Esophagus muscularis mucosa (tissue), 4 donors: ENCODE measurements around the gene NRG4. TPM values are rescaled to one million over a fixed set of nuclear protein-coding genes. Genes with fewer than 3 reads are reported as not detected.
A peak's percentile ranks its signal among the peaks of the same experiment; 100 is the strongest.
"Not testable (repeated sequence)": the region's sequence is repeated elsewhere in the genome, so short reads cannot be mapped to it uniquely, and the experiment has no call there.

ENCODE experiments used
- DNase-seq: peaks from one replicate; pipeline ENCODE4 v3.0.0-alpha.2; 2017; ENCODE audit errors: extremely low spot score
- H3K27ac ChIP-seq, 4 donors: fragments of 200-600 bp; sonication (generic); replicated peaks in 1 of 4; 1 replicate in 3 of 4; 2 replicates in 1 of 4; pipeline ENCODE4 v1.5.1; 2016 to 2019; ENCODE audit warnings: mild to moderate bottlenecking in 1 of 4
- H3K27me3 ChIP-seq, 4 donors: fragments of 200-600 bp; sonication (generic); one replicate each; pipeline versions ENCODE4 v1.5.1 to v1.6.0; 2016 to 2019
- H3K36me3 ChIP-seq, 4 donors: fragments of 200-600 bp; sonication (generic); one replicate each; pipeline ENCODE4 v1.5.1; 2016 to 2019
- H3K4me1 ChIP-seq, 4 donors: fragments of 200-600 bp; sonication (generic); one replicate each; pipeline ENCODE4 v1.5.1; 2016 to 2019
- H3K4me3 ChIP-seq, 4 donors: fragments of 200-600 bp; sonication (generic); 1 replicate in 2 of 4; 2 replicates in 2 of 4; pipeline ENCODE4 v1.5.1; 2016 to 2019; ENCODE audit warnings: mild to moderate bottlenecking in 4 of 4, moderate library complexity in 1 of 4
- H3K9me3 ChIP-seq, 4 donors: fragments of 200-600 bp; sonication (generic); 1 replicate in 3 of 4; 2 replicates in 1 of 4; pipeline ENCODE4 v1.5.1; 2016 to 2019
- EP300 ChIP-seq: sonication (generic); formaldehyde crosslinking; IDR thresholded peaks from one replicate; pipeline ENCODE4 v1.6.1; 2017; ENCODE audit warnings: antibody characterized with exemption
- POLR2A ChIP-seq: fragments of 450-650 bp; IDR thresholded peaks from one replicate; pipeline ENCODE4 v1.6.1; 2017; ENCODE audit warnings: antibody characterized with exemption, moderate library complexity, mild to moderate bottlenecking, low read depth
- POLR2AphosphoS5 ChIP-seq, 2 donors: sonication (generic); formaldehyde crosslinking; IDR thresholded peaks; one replicate each; pipeline ENCODE4 v1.6.1; 2017; ENCODE audit warnings: antibody characterized with exemption in 2 of 2
- WGBS: methylation state at CpG from one replicate; pipeline ENCODE4 v1.1.5; 2018; 5-methylcytosine and 5-hydroxymethylcytosine counted together
- intact Hi-C: fragments of 100-400 bp; cut with DNase I; formaldehyde crosslinking; loops from one replicate; pipeline ENCODE4 v1.15.1; 2023
- total RNA-seq, 4 donors: library from RNA; depleted of rRNA; stranded (reverse); fragments of >200 nt; gene quantifications; one replicate each; pipeline versions ENCODE4 v1.1.0 to v1.2.1, GENCODE V29; 2016
- TF ChIP-seq, protein P1 (sequence below), 3 experiments: fragments of 200-600 bp in 2 of 3; fragments of 450-650 bp in 1 of 3; sonication (generic) in 2 of 3; IDR thresholded peaks; one replicate each; pipeline ENCODE4 v1.5.1; 2017 to 2019; ENCODE audit warnings: antibody characterized with exemption in 3 of 3, mild to moderate bottlenecking in 2 of 3, moderate library complexity in 1 of 3

Gene NRG4
- total RNA-seq, 4 donors from 2014 or later, result not detected

DNA sequence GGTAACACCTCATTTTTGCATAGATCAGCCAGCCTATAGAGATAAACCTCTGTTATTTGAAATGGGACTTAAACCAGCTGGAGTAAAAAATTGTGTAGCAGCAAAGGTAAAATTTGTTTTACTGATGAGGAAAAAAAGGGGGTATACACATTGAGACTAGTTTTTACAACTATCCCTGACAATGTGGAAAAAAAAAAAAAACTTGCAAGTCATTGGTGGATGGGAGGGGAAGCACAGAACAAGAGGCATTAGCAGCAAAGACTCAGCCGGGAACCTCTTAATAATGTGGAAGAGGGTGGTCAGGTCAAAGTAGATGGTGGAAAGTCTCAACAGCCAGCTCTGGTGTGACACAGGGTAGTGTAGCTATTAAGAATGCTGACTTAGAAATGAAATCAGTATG, 94.1 kb downstream of the NRG4 start:
- peaks cover 9 to 13% (median 11%) of the 10 kb centered on the region in 4 donors for H3K4me1 ChIP-seq
- no peak overlapping the region for H3K4me3 ChIP-seq
- no peaks in the 10 kb centered on the region for H3K9me3 ChIP-seq
- peaks cover 0 to 57% (median 30%) of the 10 kb centered on the region in 4 donors for H3K36me3 ChIP-seq
- intact Hi-C loops, result no loop called here
- no peak for TF ChIP-seq POLR2A
- TF ChIP-seq, protein P1, sequence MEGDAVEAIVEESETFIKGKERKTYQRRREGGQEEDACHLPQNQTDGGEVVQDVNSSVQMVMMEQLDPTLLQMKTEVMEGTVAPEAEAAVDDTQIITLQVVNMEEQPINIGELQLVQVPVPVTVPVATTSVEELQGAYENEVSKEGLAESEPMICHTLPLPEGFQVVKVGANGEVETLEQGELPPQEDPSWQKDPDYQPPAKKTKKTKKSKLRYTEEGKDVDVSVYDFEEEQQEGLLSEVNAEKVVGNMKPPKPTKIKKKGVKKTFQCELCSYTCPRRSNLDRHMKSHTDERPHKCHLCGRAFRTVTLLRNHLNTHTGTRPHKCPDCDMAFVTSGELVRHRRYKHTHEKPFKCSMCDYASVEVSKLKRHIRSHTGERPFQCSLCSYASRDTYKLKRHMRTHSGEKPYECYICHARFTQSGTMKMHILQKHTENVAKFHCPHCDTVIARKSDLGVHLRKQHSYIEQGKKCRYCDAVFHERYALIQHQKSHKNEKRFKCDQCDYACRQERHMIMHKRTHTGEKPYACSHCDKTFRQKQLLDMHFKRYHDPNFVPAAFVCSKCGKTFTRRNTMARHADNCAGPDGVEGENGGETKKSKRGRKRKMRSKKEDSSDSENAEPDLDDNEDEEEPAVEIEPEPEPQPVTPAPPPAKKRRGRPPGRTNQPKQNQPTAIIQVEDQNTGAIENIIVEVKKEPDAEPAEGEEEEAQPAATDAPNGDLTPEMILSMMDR (IDR thresholded peaks at IDR 0.05), result no peak
- TF ChIP-seq POLR2AphosphoS5 (IDR thresholded peaks at IDR 0.05), result no peak
- no peak for TF ChIP-seq EP300
- no peak overlapping the region for H3K27ac ChIP-seq
- DNase-seq, result no peak
- H3K27me3 ChIP-seq, result no peaks in the 10 kb centered on the region
- WGBS, result 94% methylated on average over 1 of the region's 1 CpG

DNA sequence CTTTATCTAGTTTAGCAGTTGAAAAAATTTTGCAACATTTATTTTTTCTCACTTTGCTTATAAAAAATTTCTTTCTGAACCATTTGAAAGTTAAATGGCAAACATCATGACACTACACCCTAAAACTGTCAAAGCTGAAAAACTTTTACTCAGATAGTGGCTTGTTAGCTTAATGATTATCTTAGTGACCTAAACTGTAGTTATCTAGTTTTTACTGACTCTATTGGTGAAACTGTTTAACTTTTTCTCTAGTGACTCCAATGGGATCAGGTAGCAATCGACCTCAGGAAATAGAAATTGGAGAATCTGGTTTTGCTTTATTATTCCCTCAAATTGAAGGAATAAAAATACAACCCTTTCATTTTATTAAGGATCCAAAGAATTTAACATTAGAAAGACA, 95.2 kb downstream of the NRG4 start:
- H3K9me3 ChIP-seq, result no peaks in the 10 kb centered on the region
- TF ChIP-seq EP300, result no peak
- TF ChIP-seq POLR2AphosphoS5 (IDR thresholded peaks at IDR 0.05), result no peak
- peaks cover 0 to 2% (median 1%) of the 10 kb centered on the region in 4 donors for H3K4me1 ChIP-seq
- no peak for DNase-seq
- no peak overlapping the region for H3K4me3 ChIP-seq
- intact Hi-C loops, result no loop called here
- 88% methylated on average over 1 of the region's 1 CpG for WGBS
- peaks cover 0 to 59% (median 32%) of the 10 kb centered on the region in 4 donors for H3K36me3 ChIP-seq
- H3K27me3 ChIP-seq, result no peaks in the 10 kb centered on the region
- H3K27ac ChIP-seq, result no peak overlapping the region

DNA sequence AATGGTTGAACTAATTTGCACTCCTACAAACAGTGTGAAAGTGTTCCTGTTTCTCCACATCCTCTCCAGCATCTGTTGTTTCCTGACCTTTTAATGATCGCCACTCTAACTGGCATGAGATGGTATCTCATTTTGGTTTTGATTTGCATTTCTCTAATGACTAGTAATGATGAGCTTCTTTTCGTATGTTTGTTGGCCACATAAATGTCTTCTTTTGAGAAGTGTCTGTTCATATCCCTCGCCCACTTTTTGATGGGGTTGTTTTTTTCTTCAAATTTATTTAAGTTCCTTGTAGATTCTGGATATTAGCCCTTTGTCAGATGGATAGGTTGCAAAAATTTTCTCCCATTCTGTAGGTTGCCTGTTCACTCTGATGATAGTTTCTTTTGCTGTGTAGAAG, 101.9 kb downstream of the NRG4 start:
- intact Hi-C loops, DNase-seq, H3K27ac ChIP-seq, H3K4me3 ChIP-seq, H3K27me3 ChIP-seq, H3K9me3 ChIP-seq: not testable (repeated sequence)
- Histone ChIP-seq H3K36me3 (peaks cover 0 to 48% (median 28%) of the 10 kb centered on the region in 4 donors), H3K4me1 (peaks cover 3 to 11% (median 7%) of the 10 kb centered on the region in 4 donors)
- WGBS, result 99% methylated on average over 3 of the region's 3 CpGs

DNA sequence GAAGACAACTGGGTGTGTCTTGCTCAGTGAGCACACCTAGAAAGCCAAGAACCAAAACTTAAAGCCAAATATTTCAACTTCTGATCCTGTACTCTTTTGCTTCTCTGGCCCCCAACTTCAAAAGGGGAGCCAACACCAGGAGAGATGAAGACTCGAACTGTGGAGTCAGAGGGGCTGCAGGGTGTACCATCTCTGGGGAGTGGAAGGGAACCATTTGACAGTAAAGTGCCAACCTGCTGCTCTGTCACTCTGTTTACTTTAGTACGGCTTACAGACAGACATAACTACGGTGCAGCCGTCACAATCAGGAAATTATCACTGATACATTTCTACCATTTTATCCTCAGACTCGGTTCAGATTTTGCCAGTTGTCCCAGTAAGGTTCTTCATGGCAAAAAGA, 107.0 kb downstream of the NRG4 start:
- intact Hi-C loops, result no loop called here
- Histone ChIP-seq H3K4me1 (peaks cover 6 to 35% (median 28%) of the 10 kb centered on the region in 4 donors), H3K36me3 (peaks cover 0 to 32% (median 12%) of the 10 kb centered on the region in 4 donors), H3K4me3 (no peak overlapping the region), H3K9me3 (no peaks in the 10 kb centered on the region), H3K27me3 (no peaks in the 10 kb centered on the region), H3K27ac (no peak overlapping the region)
- 79% methylated on average over 5 of the region's 5 CpGs for WGBS
- TF ChIP-seq POLR2AphosphoS5 (IDR thresholded peaks at IDR 0.05) (no peak), EP300 (no peak)
- no peak for DNase-seq

DNA sequence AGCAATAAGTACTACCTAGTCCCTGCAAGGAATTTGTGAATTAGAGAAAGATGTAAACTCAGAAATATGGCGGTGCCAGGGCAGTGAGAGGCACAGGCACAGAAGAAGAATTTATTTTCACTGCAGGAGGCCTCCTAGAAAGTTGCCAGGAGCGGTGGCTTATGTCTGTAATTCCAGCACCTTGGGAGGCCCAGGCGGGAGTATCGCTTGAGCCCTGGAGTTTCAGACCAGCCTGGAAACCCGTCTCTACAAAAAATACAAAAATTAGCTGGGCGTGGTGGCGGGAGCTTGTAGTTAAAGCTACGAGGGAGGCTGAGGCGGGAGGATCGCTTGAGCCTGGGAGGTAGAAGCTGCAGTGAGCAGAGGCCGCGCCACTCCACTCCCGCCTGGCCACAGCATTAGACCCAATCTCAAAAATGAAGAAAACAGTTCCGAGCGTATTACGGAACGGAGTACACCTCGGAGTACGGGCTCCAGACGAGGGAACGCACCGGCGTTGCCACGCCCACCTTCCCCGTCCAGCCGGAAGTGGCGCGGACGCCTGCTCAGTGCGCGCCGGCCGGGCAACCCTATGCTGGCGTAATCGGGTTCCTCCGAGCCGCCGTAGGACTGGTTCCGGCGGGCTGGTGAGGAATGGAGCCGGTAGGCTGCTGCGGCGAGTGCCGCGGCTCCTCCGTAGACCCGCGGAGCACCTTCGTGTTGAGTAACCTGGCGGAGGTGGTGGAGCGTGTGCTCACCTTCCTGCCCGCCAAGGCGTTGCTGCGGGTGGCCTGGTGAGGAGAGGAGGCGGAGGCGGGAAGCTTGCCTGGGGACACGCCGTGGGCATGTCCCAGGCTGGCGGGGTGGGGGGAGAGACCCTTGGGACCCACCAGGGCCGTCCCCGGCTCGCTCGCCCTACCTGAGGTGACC, 108.6 kb downstream of the NRG4 start, which contains the start of gene FBXO22:
Gene FBXO22 (plus strand): TSS at position 548 of the 909 bp plus-strand sequence. CDS start 86 bp downstream, at position 634.
- peak; percentile 95 for DNase-seq
- Histone ChIP-seq H3K4me3 (peak within 1 kb of the TSS; percentile 79 to 97 (median 90)), H3K27me3 (no peaks in the 10 kb centered on the region), H3K4me1 (peaks cover under 1 to 35% (median 28%) of the 10 kb centered on the region in 4 donors), H3K9me3 (no peaks in the 10 kb centered on the region), H3K27ac (peak within 1 kb of the TSS; percentile 81 to 87 (median 84)), H3K36me3 (peaks cover 0 to 33% (median 10%) of the 10 kb centered on the region in 4 donors)
- peak; percentile 44 for TF ChIP-seq POLR2A
- TF ChIP-seq POLR2AphosphoS5 (IDR thresholded peaks at IDR 0.05), result peak; percentile 93 to 95
- TF ChIP-seq, protein P1 (IDR thresholded peaks at IDR 0.05), result no peak
- 5% methylated on average over 18 of the region's 63 CpGs for WGBS
- intact Hi-C loops, result loop anchor here (5.0 kb wide), 1 partner anchor 61 kb away; the partner anchor contains the start of gene UBE2Q2

DNA sequence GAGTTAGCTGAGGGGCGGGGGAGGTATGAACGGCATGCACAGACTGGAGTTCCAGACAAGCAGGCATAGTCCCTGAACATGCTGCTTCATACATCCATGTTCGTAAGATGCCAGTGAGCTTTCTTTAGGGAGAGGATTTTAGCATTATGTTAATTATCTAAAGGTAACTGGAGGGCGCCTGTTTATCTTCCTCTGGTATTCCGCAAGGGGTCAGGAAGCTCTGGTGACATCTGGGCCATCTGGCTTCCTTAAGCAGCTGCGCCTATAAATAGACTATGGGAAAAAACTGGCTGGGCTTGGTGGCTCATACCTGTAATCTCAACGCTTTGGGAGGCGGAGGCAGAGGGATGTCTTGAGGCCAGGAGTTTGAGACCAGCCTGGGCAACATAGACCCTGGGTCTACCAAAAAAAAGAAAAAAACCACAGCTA, 110.1 kb downstream of the NRG4 start:
- intact Hi-C loops, result loop anchor here (5.0 kb wide), 1 partner anchor 60 kb away; the partner anchor contains the start of gene UBE2Q2
- Histone ChIP-seq H3K27me3 (no peaks in the 10 kb centered on the region), H3K36me3 (peaks cover 6 to 37% (median 16%) of the 10 kb centered on the region in 4 donors), H3K27ac (no peak overlapping the region), H3K4me1 (peaks cover 0 to 35% (median 28%) of the 10 kb centered on the region in 4 donors), H3K9me3 (no peaks in the 10 kb centered on the region), H3K4me3 (no peak overlapping the region)
- whole genome bisulfite sequencing, result 52% methylated on average over 8 of the region's 8 CpGs
- no peak for DNase-seq
- TF ChIP-seq EP300, result no peak
- no peak for TF ChIP-seq POLR2A
- no peak for TF ChIP-seq POLR2AphosphoS5 (IDR thresholded peaks at IDR 0.05)
- TF ChIP-seq, protein P1 (IDR thresholded peaks at IDR 0.05), result no peak
